ENCODE measurements around the gene TCP11X2.
"Not testable (repeated sequence)": the region's sequence is repeated elsewhere in the genome, so short reads cannot be mapped to it uniquely, and the experiment has no call there.

TCP11X2 gene

DNA sequence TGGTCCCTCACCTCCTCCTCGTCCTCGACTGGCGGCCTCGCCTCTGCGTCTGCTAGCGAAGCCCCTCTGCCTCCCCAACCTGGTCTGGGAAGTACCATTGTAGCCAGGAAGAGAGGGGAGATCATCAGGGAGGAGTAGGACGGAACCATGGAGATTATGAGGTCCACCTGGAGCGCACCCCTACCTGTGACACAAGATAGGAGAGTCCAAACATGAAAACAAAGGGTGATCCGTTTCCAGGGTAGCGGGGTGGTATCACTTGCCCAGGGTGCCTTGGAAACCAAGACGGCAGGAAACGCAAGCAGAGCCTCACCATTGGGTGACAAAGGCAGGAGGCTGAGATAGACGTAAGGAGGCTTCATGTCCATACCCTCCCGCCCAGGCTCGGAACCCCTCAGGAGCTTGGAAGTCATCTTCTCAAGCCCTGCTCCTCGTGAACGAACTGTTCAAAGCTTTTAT is at the start of gene TCP11X2:
TSS of gene TCP11X2 (minus strand) at position 51 of the 459 bp plus-strand sequence.
- DNase-seq (ENCODE audit: extremely low read depth in 1 of 2, low read depth in 1 of 2): not testable (repeated sequence)

DNA sequence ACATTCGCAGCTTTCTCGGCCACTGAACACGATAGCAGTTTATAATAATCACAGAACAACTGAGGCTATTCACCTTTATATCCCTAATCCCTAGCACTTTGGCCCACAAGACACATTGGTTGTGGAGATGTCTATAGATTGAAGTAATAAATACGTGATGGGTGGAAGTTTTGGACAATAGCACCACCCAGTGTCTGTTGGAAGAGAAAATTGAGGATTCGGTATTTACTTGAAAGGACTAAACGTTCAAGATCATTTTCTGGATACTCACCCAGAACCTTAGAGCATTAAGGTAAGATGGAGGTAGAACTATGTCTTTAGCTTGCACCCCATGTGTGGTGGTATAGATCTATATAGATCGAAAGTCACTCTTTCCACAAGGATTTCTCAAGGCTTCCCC is 45.7 kb upstream of the TCP11X2 start:
- DNase-seq (ENCODE audit: extremely low read depth in 1 of 2, low read depth in 1 of 2): no peak

DNA sequence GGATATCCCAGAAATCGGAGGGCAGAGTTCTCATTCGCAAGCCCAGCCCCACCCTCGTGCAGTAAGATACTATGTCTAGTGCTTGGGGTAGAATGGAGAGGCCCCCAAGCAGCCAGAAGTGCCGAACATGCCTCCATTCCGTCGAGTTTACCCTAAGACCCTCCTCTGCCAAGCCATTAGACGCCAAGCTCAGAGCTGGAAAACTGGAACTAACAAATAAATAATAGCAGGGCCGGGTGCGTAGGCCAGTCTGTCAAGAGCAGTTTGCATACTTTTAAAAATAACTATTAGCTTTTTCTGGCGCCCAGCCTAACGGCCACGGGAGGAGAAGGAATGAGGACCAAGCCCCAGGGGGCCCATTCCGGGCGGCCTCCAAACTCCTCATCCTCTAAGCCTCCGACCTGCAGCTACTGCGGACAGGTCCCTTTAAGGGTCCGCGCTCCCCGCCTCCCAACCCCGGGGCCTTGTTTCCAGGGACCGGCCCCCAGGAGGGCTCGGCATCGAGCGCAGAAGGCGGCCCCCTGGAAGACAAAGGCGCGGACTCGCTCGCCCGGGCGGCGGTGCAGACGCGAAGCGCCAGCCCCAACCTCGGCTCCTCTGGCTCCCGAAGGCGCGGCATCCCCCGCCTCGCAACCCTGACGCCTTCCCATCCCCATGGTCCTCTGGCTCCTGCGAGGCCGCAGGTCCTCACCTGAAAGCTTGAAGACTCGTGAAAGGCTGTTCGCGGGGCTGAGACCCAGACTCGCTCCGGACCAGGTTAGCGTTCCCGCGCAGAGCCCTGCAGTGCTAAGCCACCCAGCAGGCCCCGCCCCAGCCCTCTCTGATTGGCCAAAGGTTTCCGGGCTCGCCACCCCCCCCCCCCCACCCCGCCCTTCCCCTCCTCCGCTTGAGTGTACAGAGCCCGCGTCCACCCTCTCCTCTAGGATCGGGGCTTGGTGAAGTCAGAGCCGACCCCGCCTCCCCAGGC is 44.6 kb upstream of the TCP11X2 start, which contains the start of gene TMSB15A:
TSS of gene TMSB15A (minus strand) at position 765 of the 967 bp plus-strand sequence.
- peak in 1 of 2 donors; percentile 20 for DNase-seq (ENCODE audit: extremely low read depth in 1 of 2, low read depth in 1 of 2)

DNA sequence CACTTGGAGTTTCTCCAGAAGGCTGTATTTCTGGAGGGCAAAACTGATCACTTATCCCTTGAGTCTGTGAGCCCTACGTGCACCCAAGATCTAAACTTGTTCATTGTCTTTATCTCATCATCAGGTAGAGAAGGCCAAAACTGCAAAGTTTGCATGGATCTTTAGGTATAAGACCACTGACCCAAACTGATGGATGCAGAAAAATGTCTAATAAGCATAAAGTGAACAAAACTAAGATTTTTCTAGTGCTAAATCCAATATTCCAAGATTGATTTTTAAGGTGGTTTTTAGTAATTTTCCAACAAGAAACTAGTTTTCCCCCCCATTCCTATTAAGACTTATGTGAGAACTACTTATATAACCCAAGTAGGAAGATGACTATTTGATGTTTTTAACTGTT is 42.9 kb upstream of the TCP11X2 start:
- DNase-seq (ENCODE audit: extremely low read depth in 1 of 2, low read depth in 1 of 2): no peak

DNA sequence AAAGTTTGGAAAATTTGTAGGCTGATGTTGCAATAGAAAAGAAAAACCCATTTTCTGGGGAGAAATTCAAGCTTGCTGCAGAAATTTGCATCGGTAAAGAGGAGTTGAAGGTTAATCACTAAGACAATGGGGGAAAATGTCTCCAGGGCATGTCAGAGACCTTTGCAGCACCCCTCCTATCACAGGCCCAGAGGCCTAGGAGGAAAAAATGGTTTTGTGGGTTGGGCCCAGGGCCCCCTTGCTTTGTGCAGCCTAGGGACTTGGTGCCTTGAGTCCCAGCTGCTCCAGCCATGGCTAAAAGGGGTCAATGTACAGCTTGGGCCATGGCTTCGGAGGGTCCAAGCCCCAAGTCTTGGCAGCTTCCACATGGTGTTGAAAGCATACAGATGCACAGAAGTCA is 27.1 kb upstream of the TCP11X2 start:
- DNase-seq (ENCODE audit: extremely low read depth in 1 of 2, low read depth in 1 of 2): no peak

DNA sequence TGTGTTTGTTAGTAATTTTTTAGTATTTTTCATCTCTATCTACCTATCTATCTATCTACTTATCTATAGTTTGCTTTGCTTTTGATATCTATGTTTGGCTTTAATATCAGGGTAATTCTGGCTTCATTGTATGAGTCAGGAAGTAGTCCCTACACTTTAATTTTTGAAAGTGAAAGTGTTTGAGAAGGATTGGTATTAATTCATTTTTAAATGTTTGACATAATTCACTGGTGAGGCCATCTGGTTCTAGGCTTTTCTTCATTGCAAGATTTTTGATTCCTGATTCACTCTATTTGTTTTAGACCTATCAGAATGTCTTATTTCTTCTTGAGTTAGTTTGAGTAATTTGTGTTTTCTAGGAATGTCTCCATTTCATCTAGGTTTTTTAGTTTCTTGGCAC is 20.2 kb upstream of the TCP11X2 start:
- no peak for DNase-seq (ENCODE audit: extremely low read depth in 1 of 2, low read depth in 1 of 2)

DNA sequence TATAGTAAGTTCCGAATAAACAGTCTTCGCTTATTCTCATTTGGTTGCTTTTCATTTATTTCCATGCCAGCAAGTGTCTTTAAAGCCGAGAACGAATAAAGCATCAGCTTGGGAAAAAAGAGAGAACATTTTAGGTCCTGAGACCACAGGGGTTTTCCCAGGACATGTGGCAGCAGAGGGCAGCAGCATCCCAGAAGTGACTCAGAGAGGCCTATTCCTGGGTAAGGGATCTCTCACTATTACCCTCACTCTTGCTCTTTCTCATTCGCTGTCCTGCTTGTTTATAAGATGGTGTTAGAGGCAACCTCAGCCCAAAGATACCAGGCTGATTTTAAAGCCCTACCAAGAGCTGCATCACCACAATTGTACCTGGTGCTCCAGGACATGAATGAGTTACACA is 7.2 kb upstream of the TCP11X2 start:
- not testable (repeated sequence) for DNase-seq (ENCODE audit: extremely low read depth in 1 of 2, low read depth in 1 of 2)

DNA sequence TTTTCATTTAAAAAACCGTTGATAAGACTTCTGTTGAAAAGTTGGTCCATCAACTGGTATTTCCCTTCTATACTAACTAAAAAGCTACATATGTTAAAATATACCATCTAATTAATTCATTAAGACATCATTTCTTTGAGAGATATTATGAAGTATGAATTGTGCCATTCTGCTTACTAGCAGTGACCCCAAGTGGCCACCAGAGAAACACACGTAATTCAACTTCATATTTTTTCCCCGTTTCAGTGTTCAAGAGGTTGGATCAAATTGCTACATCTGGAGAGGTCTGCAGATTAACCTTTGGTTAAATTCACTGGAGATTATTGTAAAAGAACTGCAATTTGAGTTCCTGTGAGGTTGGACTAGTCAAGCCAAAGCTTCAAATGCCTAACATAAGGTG is 1.4 kb downstream of the TCP11X2 start:
- not testable (repeated sequence) for DNase-seq (ENCODE audit: extremely low read depth in 1 of 2, low read depth in 1 of 2)

DNA sequence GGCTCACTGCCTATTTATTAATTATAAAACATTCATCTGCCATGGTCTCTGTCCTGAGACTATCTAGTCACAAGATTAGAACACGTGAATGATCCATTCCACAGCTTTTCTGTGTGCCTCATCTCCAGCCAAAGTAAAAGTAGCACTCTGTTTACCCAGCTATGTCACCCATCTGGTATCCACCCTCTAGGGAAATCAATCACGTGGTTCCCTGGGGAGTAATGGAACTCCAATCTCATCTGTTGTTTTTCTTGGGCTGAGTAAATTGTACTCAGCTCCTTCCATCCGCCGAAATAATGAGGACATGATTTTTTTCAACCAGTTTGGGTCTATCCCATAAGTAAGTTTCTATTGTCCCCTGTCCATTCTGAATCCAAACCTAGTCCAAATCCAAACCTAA is 13.0 kb downstream of the TCP11X2 start:
- DNase-seq (ENCODE audit: extremely low read depth in 1 of 2, low read depth in 1 of 2): not testable (repeated sequence)

DNA sequence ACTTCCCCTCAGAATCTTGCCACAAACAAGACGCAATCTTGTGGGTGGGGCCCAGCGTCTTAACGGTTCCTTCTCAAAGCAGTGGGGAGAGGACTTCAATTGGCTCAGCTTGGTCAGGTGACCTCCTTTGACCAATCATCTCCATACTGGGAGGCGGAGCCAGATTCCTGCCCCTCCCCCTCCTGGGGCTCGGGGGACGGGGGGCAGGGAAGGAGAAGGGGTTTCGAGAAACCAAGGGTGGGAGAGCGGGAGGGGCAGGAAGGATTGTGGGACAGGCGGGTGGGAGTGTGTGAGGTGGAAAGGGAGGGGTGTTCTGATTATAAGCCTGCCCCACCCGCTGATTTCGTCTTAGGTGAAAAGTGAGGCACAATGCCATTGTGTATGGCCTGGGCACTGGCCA is 31.7 kb downstream of the TCP11X2 start, which contains the start of gene NXF2B:
TSS of gene NXF2B (minus strand) at position 101 of the 400 bp plus-strand sequence. CDS start 59,972 bp downstream, outside the sequence.
- not testable (repeated sequence) for DNase-seq (ENCODE audit: extremely low read depth in 1 of 2, low read depth in 1 of 2)

DNA sequence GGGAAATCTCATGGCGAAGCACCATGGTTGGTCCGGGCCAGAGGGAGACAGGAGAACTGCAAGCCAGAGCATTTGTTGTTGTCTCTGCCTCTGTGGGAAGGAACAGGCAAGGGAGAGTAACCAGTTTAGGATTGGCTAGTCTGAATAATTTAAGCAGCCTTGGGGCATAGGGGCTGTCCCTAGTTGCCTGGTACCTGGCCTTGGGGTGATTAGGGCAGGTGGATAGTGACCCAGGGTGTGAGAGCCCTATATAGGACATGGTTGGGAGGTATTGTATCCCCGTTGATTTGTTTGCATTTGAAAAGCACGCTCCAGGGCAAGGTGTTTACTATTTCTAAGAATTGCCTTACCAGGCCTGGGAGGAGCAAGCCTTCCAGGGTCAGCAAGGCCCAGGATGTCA is 57.1 kb downstream of the TCP11X2 start:
- DNase-seq (ENCODE audit: extremely low read depth in 1 of 2, low read depth in 1 of 2): not testable (repeated sequence)
